HEK293 (cell line): ENCODE data around the gene SERTAD2.

ENCODE experiments used
- CTCF ChIA-PET: fragments of 350-600 bp; formaldehyde crosslinking; extraction: SDS; loops from one replicate; lab custom pipeline; 2021; ENCODE audit warnings: antibody characterized with exemption; lab: Yijun Ruan, JAX
- POLR2A ChIA-PET: fragments of 300-600 bp; formaldehyde crosslinking; extraction: SDS; loops from one replicate; lab custom pipeline; 2020; ENCODE audit warnings: antibody characterized with exemption, inconsistent platforms; lab: Yijun Ruan, JAX
- H3K27ac ChIP-seq: fragments of 200-500 bp; sonication (Bioruptor generic); 2 replicates; pipeline ENCODE4 v1.5.1; 2014; ENCODE audit warnings: low read depth, low read length, control low read depth, inconsistent platforms; ENCODE audit errors: extremely low read depth
- H3K36me3 ChIP-seq, 2 experiments: fragments of 200-500 bp in 1 of 2; sonication (Bioruptor generic) in 1 of 2; 1 replicate in 1 of 2; 2 replicates in 1 of 2; pipeline ENCODE4 v1.5.1; 2014 to 2017; ENCODE audit warnings: inconsistent platforms in 2 of 2, low read length in 2 of 2; ENCODE audit not compliant: control insufficient read depth in 2 of 2, insufficient read depth in 1 of 2
- H3K4me1 ChIP-seq: fragments of 200-500 bp; sonication (Bioruptor generic); 2 replicates; pipeline ENCODE4 v1.5.1; 2014; ENCODE audit warnings: mild to moderate bottlenecking, low read length, inconsistent platforms; ENCODE audit not compliant: control insufficient read depth, insufficient read depth
- H3K4me3 ChIP-seq: 2 replicates; pipeline ENCODE4 v1.5.1; 2011; ENCODE audit warnings: low read depth, mild to moderate bottlenecking, control low read depth, low read length, moderate library complexity
- H3K9me3 ChIP-seq: fragments of 200-500 bp; sonication (Bioruptor generic); 2 replicates; pipeline ENCODE4 v1.5.1; 2014; ENCODE audit warnings: low read depth, low read length, inconsistent platforms; ENCODE audit not compliant: control insufficient read depth, insufficient read depth
- HOXD13 ChIP-seq: sonication (generic); formaldehyde crosslinking; IDR thresholded peaks from 2 replicates; pipeline ENCODE4 v1.8.0; 2022; ENCODE audit warnings: missing genetic modification reagents, borderline replicate concordance
- MYNN ChIP-seq: fragments of 450-650 bp; formaldehyde crosslinking; IDR thresholded peaks from 2 replicates; pipeline ENCODE4 v1.5.1; 2016; ENCODE audit warnings: missing biosample characterization, missing genetic modification characterization, borderline replicate concordance
- SALL2 ChIP-seq: fragments of 450-650 bp; formaldehyde crosslinking; IDR thresholded peaks from 2 replicates; pipeline ENCODE4 v1.5.0; 2017; ENCODE audit warnings: missing biosample characterization, mild to moderate bottlenecking, missing genetic modification characterization, borderline replicate concordance
- SP7 ChIP-seq: fragments of 450-650 bp; formaldehyde crosslinking; IDR thresholded peaks from 2 replicates; pipeline ENCODE4 v1.5.1; 2016; ENCODE audit warnings: missing biosample characterization, missing genetic modification characterization
- ZNF175 ChIP-seq: fragments of 450-650 bp; formaldehyde crosslinking; IDR thresholded peaks from 2 replicates; pipeline ENCODE4 v1.5.1; 2016; ENCODE audit warnings: missing biosample characterization, missing genetic modification characterization
- ZNF211 ChIP-seq: fragments of 450-650 bp; formaldehyde crosslinking; IDR thresholded peaks from 2 replicates; pipeline ENCODE4 v1.5.1; 2016; ENCODE audit warnings: low read depth, missing biosample characterization, missing genetic modification characterization
- ZNF404 ChIP-seq: fragments of 450-650 bp; formaldehyde crosslinking; IDR thresholded peaks from 2 replicates; pipeline ENCODE4 v1.5.1; 2017; ENCODE audit warnings: missing biosample characterization, missing genetic modification characterization
- ZNF423 ChIP-seq: fragments of 450-650 bp; formaldehyde crosslinking; IDR thresholded peaks from 2 replicates; pipeline ENCODE4 v1.5.1; 2016; ENCODE audit warnings: missing biosample characterization, missing genetic modification characterization
- ZNF473 ChIP-seq: fragments of 450-650 bp; formaldehyde crosslinking; IDR thresholded peaks from 2 replicates; pipeline ENCODE4 v1.5.1; 2017; ENCODE audit warnings: missing biosample characterization, missing genetic modification characterization
- ZNF529 ChIP-seq: fragments of 450-650 bp; formaldehyde crosslinking; IDR thresholded peaks from 2 replicates; pipeline ENCODE4 v1.5.1; 2017; ENCODE audit warnings: missing genetic modification characterization, missing biosample characterization; ENCODE audit not compliant: insufficient replicate concordance
- ZNF549 ChIP-seq: fragments of 450-650 bp; IDR thresholded peaks from 2 replicates; pipeline ENCODE4 v1.5.1; 2018; ENCODE audit warnings: missing biosample characterization, missing genetic modification characterization, mild to moderate bottlenecking, inconsistent platforms, moderate library complexity
- ZNF624 ChIP-seq: fragments of 450-650 bp; formaldehyde crosslinking; IDR thresholded peaks from 2 replicates; pipeline ENCODE4 v1.5.1; 2017; ENCODE audit warnings: missing biosample characterization, missing genetic modification characterization
- ZNF791 ChIP-seq: fragments of 450-650 bp; formaldehyde crosslinking; IDR thresholded peaks from 2 replicates; pipeline ENCODE4 v1.5.1; 2016; ENCODE audit warnings: missing biosample characterization, missing genetic modification characterization
- ZXDB ChIP-seq: fragments of 450-650 bp; formaldehyde crosslinking; IDR thresholded peaks from 2 replicates; pipeline ENCODE4 v1.5.1; 2016; ENCODE audit warnings: missing biosample characterization, missing genetic modification characterization
- TF ChIP-seq, protein P1 (sequence below): fragments of 450-650 bp; formaldehyde crosslinking; IDR thresholded peaks from 2 replicates; pipeline ENCODE4 v1.5.1; 2016; ENCODE audit warnings: missing biosample characterization, missing genetic modification characterization
- TF ChIP-seq, protein P2 (sequence below): fragments of 450-650 bp; formaldehyde crosslinking; IDR thresholded peaks from 2 replicates; pipeline ENCODE4; 2016; ENCODE audit warnings: missing biosample characterization, missing genetic modification characterization

The SERTAD2 gene

DNA sequence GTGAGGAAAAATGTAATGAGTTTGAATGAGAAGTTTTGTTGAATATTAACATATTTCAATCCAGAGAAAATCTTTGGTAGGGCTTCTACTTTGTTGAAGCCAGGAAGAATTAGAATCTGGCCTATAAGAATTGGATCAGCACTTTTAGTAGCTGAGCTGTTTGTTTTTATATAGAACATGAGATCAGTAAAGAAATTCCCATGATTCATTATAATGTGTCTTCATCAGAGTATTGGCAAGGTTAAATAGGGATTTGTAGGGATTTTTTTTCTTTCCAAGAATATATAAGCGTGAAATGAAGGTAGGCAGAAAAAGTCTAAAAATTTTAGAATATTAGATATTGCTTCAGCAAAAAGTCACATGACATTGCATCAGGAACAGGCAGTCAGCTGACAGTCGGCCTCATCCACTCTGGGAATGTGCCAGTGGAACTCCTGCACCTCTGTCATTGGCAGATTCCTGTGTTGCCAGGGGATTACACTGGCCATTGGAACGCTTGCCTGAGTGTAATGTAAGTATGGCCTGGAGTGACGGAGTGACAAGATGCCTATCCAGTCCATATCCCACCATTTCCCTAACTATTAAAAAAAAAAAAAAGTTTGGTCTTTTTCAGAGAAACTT lies 60.6 kb downstream of the SERTAD2 start:
- Histone ChIP-seq H3K36me3 (peaks cover 4 to 26% of the 10 kb centered on the region in 2 experiments; a peak in 2 of 3 replicates), H3K27ac (no peak overlapping the region), H3K4me1 (no peaks in the 10 kb centered on the region), H3K4me3 (no peak overlapping the region), H3K9me3 (no peaks in the 10 kb centered on the region)
- TF ChIP-seq, protein P1, sequence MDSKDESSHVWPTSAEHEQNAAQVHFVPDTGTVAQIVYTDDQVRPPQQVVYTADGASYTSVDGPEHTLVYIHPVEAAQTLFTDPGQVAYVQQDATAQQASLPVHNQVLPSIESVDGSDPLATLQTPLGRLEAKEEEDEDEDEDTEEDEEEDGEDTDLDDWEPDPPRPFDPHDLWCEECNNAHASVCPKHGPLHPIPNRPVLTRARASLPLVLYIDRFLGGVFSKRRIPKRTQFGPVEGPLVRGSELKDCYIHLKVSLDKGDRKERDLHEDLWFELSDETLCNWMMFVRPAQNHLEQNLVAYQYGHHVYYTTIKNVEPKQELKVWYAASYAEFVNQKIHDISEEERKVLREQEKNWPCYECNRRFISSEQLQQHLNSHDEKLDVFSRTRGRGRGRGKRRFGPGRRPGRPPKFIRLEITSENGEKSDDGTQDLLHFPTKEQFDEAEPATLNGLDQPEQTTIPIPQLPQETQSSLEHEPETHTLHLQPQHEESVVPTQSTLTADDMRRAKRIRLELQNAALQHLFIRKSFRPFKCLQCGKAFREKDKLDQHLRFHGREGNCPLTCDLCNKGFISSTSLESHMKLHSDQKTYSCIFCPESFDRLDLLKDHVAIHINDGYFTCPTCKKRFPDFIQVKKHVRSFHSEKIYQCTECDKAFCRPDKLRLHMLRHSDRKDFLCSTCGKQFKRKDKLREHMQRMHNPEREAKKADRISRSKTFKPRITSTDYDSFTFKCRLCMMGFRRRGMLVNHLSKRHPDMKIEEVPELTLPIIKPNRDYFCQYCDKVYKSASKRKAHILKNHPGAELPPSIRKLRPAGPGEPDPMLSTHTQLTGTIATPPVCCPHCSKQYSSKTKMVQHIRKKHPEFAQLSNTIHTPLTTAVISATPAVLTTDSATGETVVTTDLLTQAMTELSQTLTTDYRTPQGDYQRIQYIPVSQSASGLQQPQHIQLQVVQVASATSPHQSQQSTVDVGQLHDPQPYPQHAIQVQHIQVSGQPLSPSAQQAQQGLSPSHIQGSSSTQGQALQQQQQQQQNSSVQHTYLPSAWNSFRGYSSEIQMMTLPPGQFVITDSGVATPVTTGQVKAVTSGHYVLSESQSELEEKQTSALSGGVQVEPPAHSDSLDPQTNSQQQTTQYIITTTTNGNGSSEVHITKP (tag by site-specific recombination) = peak; percentile 47; the same call in 1 of the 2 replicates
- TF ChIP-seq, protein P2, sequence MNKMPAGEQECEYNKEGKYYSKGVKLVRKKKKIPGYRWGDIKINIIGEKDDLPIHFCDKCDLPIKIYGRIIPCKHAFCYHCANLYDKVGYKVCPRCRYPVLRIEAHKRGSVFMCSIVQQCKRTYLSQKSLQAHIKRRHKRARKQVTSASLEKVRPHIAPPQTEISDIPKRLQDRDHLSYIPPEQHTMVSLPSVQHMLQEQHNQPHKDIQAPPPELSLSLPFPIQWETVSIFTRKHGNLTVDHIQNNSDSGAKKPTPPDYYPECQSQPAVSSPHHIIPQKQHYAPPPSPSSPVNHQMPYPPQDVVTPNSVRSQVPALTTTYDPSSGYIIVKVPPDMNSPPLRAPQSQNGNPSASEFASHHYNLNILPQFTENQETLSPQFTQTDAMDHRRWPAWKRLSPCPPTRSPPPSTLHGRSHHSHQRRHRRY = no peak
- no peak for TF ChIP-seq ZNF549 (tag by site-specific recombination)
- TF ChIP-seq ZNF423 = no peak
- no peak for TF ChIP-seq ZNF404
- TF ChIP-seq MYNN (tag by site-specific recombination) = no peak
- no peak for TF ChIP-seq ZXDB (tag by site-specific recombination)
- CTCF ChIA-PET = interaction anchor here (0.7 to 1.0 kb wide), 6 partner anchors 27 to 471 kb away, joined by 3 to 4 read pairs (median 3); no protein-coding TSS in a partner anchor
- POLR2A ChIA-PET = no interaction called here

DNA sequence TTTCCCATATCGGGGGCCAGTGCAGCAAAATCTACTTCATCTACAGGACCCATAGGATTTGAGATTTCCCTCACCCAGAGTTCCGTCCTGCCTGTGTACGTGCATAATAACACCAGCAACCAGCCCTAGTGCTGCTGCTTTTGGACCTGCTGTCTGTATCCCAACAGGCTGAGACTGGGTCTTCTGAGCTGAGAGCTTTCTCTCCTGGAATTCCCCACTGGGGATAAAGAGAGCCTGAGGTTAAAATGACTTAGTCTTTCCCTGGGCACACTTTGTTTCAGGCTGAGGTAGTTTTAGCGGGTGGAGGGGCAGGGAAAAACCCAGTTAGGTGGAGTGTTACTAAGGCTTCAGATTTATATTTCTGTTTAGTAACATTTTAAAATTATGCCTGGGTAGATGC lies 62.5 kb downstream of the SERTAD2 start:
- Histone ChIP-seq H3K27ac (no peak overlapping the region), H3K4me3 (no peak overlapping the region), H3K4me1 (no peaks in the 10 kb centered on the region), H3K9me3 (no peaks in the 10 kb centered on the region), H3K36me3 (peaks cover 6 to 30% of the 10 kb centered on the region in 2 experiments)
- TF ChIP-seq ZNF624 (tag by site-specific recombination) (no peak), ZNF529 (tag by site-specific recombination) (no peak), SALL2 (tag by site-specific recombination) (no peak)
- TF ChIP-seq, all 188 proteins: peak for 0
- POLR2A ChIA-PET = no interaction called here
- CTCF ChIA-PET = no interaction called here

DNA sequence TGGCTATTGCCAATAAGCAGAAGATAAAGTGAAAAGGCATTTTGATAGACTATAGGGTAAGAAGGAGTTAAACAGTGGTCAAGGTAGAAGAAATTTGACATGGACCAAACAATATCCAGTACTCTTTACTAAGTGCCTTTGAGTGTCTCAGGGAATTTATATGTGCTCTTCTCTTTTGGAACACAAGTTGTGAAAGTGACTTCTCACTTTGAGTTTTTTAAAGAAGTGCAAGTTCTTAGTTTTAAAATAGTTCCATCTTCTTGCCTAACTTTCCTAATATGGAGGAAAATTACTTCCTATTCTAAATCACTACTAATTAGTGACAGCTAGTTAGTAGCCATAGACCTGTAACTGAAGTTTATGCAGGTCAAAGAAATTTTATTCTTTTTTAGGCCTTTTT lies 66.2 kb downstream of the SERTAD2 start:
- CTCF ChIA-PET = interaction anchor here (0.5 to 2.1 kb wide), 30 partner anchors 7 to 459 kb away, joined by 3 to 25 read pairs (median 3); no protein-coding TSS in a partner anchor
- Histone ChIP-seq H3K36me3 (peaks cover 13 to 40% of the 10 kb centered on the region in 2 experiments), H3K9me3 (no peaks in the 10 kb centered on the region), H3K27ac (no peak overlapping the region), H3K4me1 (no peaks in the 10 kb centered on the region), H3K4me3 (no peak overlapping the region)
- POLR2A ChIA-PET = interaction anchor here (0.7 kb wide), 1 partner anchor 67 kb away, joined by 3 read pairs; the partner anchor contains the start of gene SERTAD2
- TF ChIP-seq HOXD13 (CRISPR knock-in tag) (no peak), ZNF404 (no peak), ZNF473 (tag by site-specific recombination) (no peak), ZNF211 (tag by site-specific recombination) (no peak), SP7 (tag by site-specific recombination) (no peak), ZNF791 (tag by site-specific recombination) (no peak), ZNF175 (tag by site-specific recombination) (no peak)
- TF ChIP-seq, all 188 proteins: peak for 0
